Left ventricle myocardium inferior (tissue), 1 donor: ENCODE results near the gene EDDM13. TPM values are rescaled to one million over a fixed set of nuclear protein-coding genes. Genes with fewer than 3 reads are reported as not detected.
"Not testable (repeated sequence)": the region's sequence is repeated elsewhere in the genome, so short reads cannot be mapped to it uniquely, and the experiment has no call there.

Experiments used
- DNase-seq: peaks from one replicate; pipeline ENCODE4 v3.0.0-alpha.2; 2020
- H3K27ac ChIP-seq: fragments of 200-600 bp; replicated peaks from 2 replicates; pipeline ENCODE4 v1.8.0; 2021
- H3K27me3 ChIP-seq: fragments of 200-600 bp; 2 replicates; pipeline ENCODE4 v1.8.0; 2021; ENCODE audit warnings: low read depth
- H3K36me3 ChIP-seq: fragments of 200-600 bp; 2 replicates; pipeline ENCODE4 v1.8.0; 2021
- H3K4me1 ChIP-seq: fragments of 200-600 bp; 2 replicates; pipeline ENCODE4 v1.8.0; 2021
- H3K4me3 ChIP-seq: fragments of 200-600 bp; 2 replicates; pipeline ENCODE4 v1.8.0; 2021; ENCODE audit warnings: mild to moderate bottlenecking, moderate library complexity
- H3K9me3 ChIP-seq: fragments of 200-600 bp; replicated peaks from 2 replicates; pipeline ENCODE4 v1.8.0; 2021
- CTCF ChIP-seq: fragments of 200-600 bp; IDR thresholded peaks from 2 replicates; pipeline ENCODE4 v1.8.0; 2021; ENCODE audit warnings: antibody characterized with exemption, mild to moderate bottlenecking, borderline replicate concordance
- intact Hi-C: fragments of 100-400 bp; cut with micrococcal nuclease; formaldehyde crosslinking; loops from one replicate; pipeline ENCODE4 v1.11.0; 2022
- total RNA-seq: library from RNA; stranded (reverse); fragmentation: NEBNext Ultra II Directional; extraction: Animal tissue kit (Norgen Biotek cat#: 25700); gene quantifications from one replicate; pipeline ENCODE4 v1.2.1, GENCODE V29; 2021
- donor health status: DM: no; HTN: yes; CAD: no; lungs with severe emphysema.

EDDM13 gene
- total RNA-seq, 1 donor from 2014 or later, result 0.55 TPM

- no peak overlapping the region for H3K4me3 ChIP-seq
- H3K4me1 ChIP-seq, result peaks cover 29% of the 10 kb centered on the region
- H3K9me3 ChIP-seq, result no peaks in the 10 kb centered on the region
- DNase-seq, result no peak
- H3K27me3 ChIP-seq, result no peaks in the 10 kb centered on the region
- H3K27ac ChIP-seq, result no peak overlapping the region
- no peak for TF ChIP-seq CTCF
- intact Hi-C loops, result no loop called here
- H3K36me3 ChIP-seq, result peaks cover 6% of the 10 kb centered on the region
Measured at GRCh38 chr19:56304243-56304642, 31.7 kb downstream of the EDDM13 start.

- no peak for TF ChIP-seq CTCF
- DNase-seq, result no peak
- peak overlapping the region; percentile 39 for H3K4me3 ChIP-seq
- intact Hi-C loops, result no loop called here
- peaks cover 25% of the 10 kb centered on the region for H3K4me1 ChIP-seq
- H3K27ac ChIP-seq, result peak overlapping the region; percentile 83
- H3K9me3 ChIP-seq, result no peaks in the 10 kb centered on the region
- no peaks in the 10 kb centered on the region for H3K27me3 ChIP-seq
- peaks cover 6% of the 10 kb centered on the region for H3K36me3 ChIP-seq
Measured at GRCh38 chr19:56306016-56306415, 33.5 kb downstream of the EDDM13 start.

GRCh38 chr19:56307062-56307461 lies 34.5 kb downstream of the EDDM13 start:
- H3K36me3 ChIP-seq, result peaks cover 10% of the 10 kb centered on the region
- H3K9me3 ChIP-seq, H3K27me3 ChIP-seq, DNase-seq, intact Hi-C loops: not testable (repeated sequence)
- peak overlapping the region; percentile 35 for H3K4me3 ChIP-seq
- H3K4me1 ChIP-seq, result peaks cover 15% of the 10 kb centered on the region
- H3K27ac ChIP-seq, result peak overlapping the region; percentile 83

- no peak for TF ChIP-seq CTCF
- DNase-seq, result no peak
- intact Hi-C loops, result no loop called here
- Histone ChIP-seq H3K9me3 (no peaks in the 10 kb centered on the region), H3K4me3 (no peak overlapping the region), H3K4me1 (peaks cover 31% of the 10 kb centered on the region), H3K36me3 (peaks cover 17% of the 10 kb centered on the region), H3K27me3 (no peaks in the 10 kb centered on the region), H3K27ac (no peak overlapping the region)
Measured at GRCh38 chr19:56308792-56309191, 36.2 kb downstream of the EDDM13 start.

GRCh38 chr19:56309511-56310185 lies 37.1 kb downstream of the EDDM13 start:
- Histone ChIP-seq H3K4me1 (peaks cover 36% of the 10 kb centered on the region), H3K36me3 (peaks cover 13% of the 10 kb centered on the region), H3K27me3 (no peaks in the 10 kb centered on the region), H3K27ac (no peak overlapping the region), H3K9me3 (no peaks in the 10 kb centered on the region), H3K4me3 (no peak overlapping the region)
- intact Hi-C loops, result no loop called here
- DNase-seq, result peak; percentile 41
- TF ChIP-seq CTCF, result peak; percentile 71

GRCh38 chr19:56310462-56310861 lies 37.9 kb downstream of the EDDM13 start:
- no peak for DNase-seq
- no peaks in the 10 kb centered on the region for H3K27me3 ChIP-seq
- no peak for TF ChIP-seq CTCF
- intact Hi-C loops, result no loop called here
- peaks cover 37% of the 10 kb centered on the region for H3K4me1 ChIP-seq
- no peak overlapping the region for H3K4me3 ChIP-seq
- peaks cover 13% of the 10 kb centered on the region for H3K36me3 ChIP-seq
- no peak overlapping the region for H3K27ac ChIP-seq
- no peaks in the 10 kb centered on the region for H3K9me3 ChIP-seq
